HFFc6 (cell line): ENCODE data around the gene MED13L. TPM values are rescaled to one million over a fixed set of nuclear protein-coding genes. Genes with fewer than 3 reads are reported as not detected.

ENCODE experiments used
- DNase-seq: peaks from one replicate; pipeline ENCODE4 v3.0.0-alpha.2; 2018
- H3K27ac Mint-ChIP-seq: 2 replicates; pipeline ENCODE4 v1.8.0; 2020; ENCODE audit warnings: mild to moderate bottlenecking, mixed read lengths
- H3K27me3 Mint-ChIP-seq: 2 replicates; pipeline ENCODE4 v1.8.0; 2021; ENCODE audit warnings: mild to moderate bottlenecking, moderate library complexity, mixed read lengths; ENCODE audit not compliant: insufficient read depth
- H3K36me3 Mint-ChIP-seq: 2 replicates; pipeline ENCODE4 v1.8.0; 2021; ENCODE audit warnings: low read depth, mixed read lengths
- H3K4me1 Mint-ChIP-seq: 2 replicates; pipeline ENCODE4 v1.8.0; 2020; ENCODE audit warnings: low read depth, mixed read lengths
- H3K4me3 Mint-ChIP-seq: 2 replicates; pipeline ENCODE4 v1.8.0; 2020; ENCODE audit warnings: mild to moderate bottlenecking, moderate library complexity, mixed read lengths
- H3K9me3 Mint-ChIP-seq: 2 replicates; pipeline ENCODE4 v1.8.0; 2020; ENCODE audit warnings: mild to moderate bottlenecking, mixed read lengths
- CTCF ChIP-seq: fragments of 200-600 bp; sonication (generic); IDR thresholded peaks from 2 replicates; pipeline ENCODE4 v1.5.0; 2021; ENCODE audit warnings: antibody characterized with exemption, mild to moderate bottlenecking
- total RNA-seq, 6 experiments: library from RNA; stranded (reverse); fragmentation: NEBNext Ultra II Directional; extraction: Animal tissue kit (Norgen Biotek cat#: 25700); gene quantifications; 2 replicates in 1 of 6; 3 replicates in 5 of 6; pipeline ENCODE4 v1.2.3, GENCODE V29; 2021

Gene MED13L
- total RNA-seq, 6 experiments from 2014 or later, result 74.5 to 84.2 (median 77.7) TPM

DNA sequence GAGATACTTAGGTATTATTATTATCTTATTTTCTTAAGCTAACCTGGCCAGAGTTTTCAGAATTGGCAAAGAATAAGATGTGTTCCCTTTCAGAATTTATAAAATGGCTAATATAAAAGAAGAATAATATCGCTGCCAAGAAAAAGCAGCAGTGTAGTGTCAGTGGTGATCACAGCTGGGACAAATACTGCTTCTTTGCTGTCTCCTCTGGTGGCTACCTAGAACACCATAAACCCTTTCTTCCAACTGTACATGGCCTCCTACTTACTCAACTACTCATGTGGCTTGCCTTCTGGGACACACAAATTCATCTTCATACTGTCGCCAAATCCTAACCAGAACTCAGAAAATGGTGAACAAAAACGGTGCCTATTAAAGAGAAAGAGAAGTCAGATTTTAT lies 72.7 kb downstream of the MED13L start:
- H3K9me3 Mint-ChIP-seq, result no peaks in the 10 kb centered on the region
- no peak for DNase-seq
- H3K36me3 Mint-ChIP-seq, result peaks cover 2% of the 10 kb centered on the region; the same call in 1 of the 2 replicates
- no peaks in the 10 kb centered on the region for H3K27me3 Mint-ChIP-seq
- no peak overlapping the region for H3K4me3 Mint-ChIP-seq
- H3K4me1 Mint-ChIP-seq, result peaks cover 78% of the 10 kb centered on the region
- H3K27ac Mint-ChIP-seq, result no peak overlapping the region
- no peak for TF ChIP-seq CTCF

GRCh38 chr12:116204169-116204568 lies 73.3 kb downstream of the MED13L start:
- Mint-ChIP-seq H3K27ac (no peak overlapping the region), H3K4me1 (peaks cover 78% of the 10 kb centered on the region)

GRCh38 chr12:116202940-116203339 lies 74.6 kb downstream of the MED13L start:
- peak; percentile 35 for DNase-seq

More at GRCh38 chr12:116204169-116204568, 73.3 kb downstream of the MED13L start:
- Mint-ChIP-seq H3K36me3 (peaks cover 5% of the 10 kb centered on the region; the same call in 1 of the 2 replicates), H3K27me3 (no peaks in the 10 kb centered on the region), H3K9me3 (no peaks in the 10 kb centered on the region), H3K4me3 (no peak overlapping the region)
- TF ChIP-seq CTCF, result no peak
- no peak for DNase-seq

GRCh38 chr12:116202433-116202832 lies 75.1 kb downstream of the MED13L start:
- DNase-seq, result no peak
- Mint-ChIP-seq H3K27ac (peak overlapping the region; percentile 7), H3K4me3 (peak overlapping the region; percentile 36), H3K36me3 (peaks cover 5% of the 10 kb centered on the region; the same call in 1 of the 2 replicates), H3K4me1 (peaks cover 87% of the 10 kb centered on the region), H3K27me3 (no peaks in the 10 kb centered on the region), H3K9me3 (no peaks in the 10 kb centered on the region)
- TF ChIP-seq CTCF, result no peak

More at GRCh38 chr12:116202940-116203339, 74.6 kb downstream of the MED13L start:
- peaks cover 89% of the 10 kb centered on the region for H3K4me1 Mint-ChIP-seq
- H3K36me3 Mint-ChIP-seq, result peaks cover 5% of the 10 kb centered on the region; the same call in 1 of the 2 replicates
- peak overlapping the region; percentile 7; the same call in 1 of the 2 replicates for H3K27ac Mint-ChIP-seq
- peak; percentile 59 for TF ChIP-seq CTCF
- H3K27me3 Mint-ChIP-seq, result no peaks in the 10 kb centered on the region
- peak overlapping the region; percentile 36 for H3K4me3 Mint-ChIP-seq
- no peaks in the 10 kb centered on the region for H3K9me3 Mint-ChIP-seq

DNA sequence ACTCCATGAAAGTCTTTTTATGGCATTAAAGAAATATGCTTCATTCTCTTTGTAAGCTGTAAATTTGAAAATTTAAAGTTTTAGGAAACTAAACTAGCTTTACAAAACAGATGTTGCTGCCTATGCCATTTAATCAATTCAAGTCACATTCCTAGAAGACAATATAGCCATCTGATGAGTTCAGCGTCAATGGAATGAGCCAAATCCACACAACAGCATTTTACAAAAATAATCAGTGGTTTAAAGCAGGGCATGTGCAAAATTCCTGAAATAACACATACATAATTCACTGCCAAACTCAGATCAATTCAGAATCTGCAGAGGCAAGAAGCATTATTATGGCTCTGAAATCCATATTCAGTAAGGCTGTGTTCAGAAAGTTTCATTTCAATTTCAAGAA lies 75.6 kb downstream of the MED13L start:
- H3K4me1 Mint-ChIP-seq, result peaks cover 87% of the 10 kb centered on the region
- H3K27me3 Mint-ChIP-seq, result no peaks in the 10 kb centered on the region
- TF ChIP-seq CTCF, result no peak
- peaks cover 5% of the 10 kb centered on the region; the same call in 1 of the 2 replicates for H3K36me3 Mint-ChIP-seq
- H3K9me3 Mint-ChIP-seq, result no peaks in the 10 kb centered on the region
- peak overlapping the region; percentile 7; the same call in 1 of the 2 replicates for H3K27ac Mint-ChIP-seq
- peak overlapping the region; percentile 36 for H3K4me3 Mint-ChIP-seq
- peak; percentile 24 for DNase-seq
